ENCODE data around the gene HPCAL1. TPM values are rescaled to one million over a fixed set of nuclear protein-coding genes. Genes with fewer than 3 reads are reported as not detected.
A peak's percentile ranks its signal among the peaks of the same experiment; 100 is the strongest.

Gene HPCAL1
- total RNA-seq, 1 experiment from 2014 or later = 312 TPM

- no TSS peak for BruUV-seq (replicated peaks)
- no peaks in the 10 kb centered on the region for H3K9me2 ChIP-seq (replicated peaks; ENCODE audit: low read length)
- ATAC-seq (no peak), DNase-seq (no peak)
- no peak overlapping the region for H2AFZ ChIP-seq (ENCODE audit: low read length)
- H3K9me3 ChIP-seq (ENCODE audit: low read length) = no peaks in the 10 kb centered on the region
- no peaks in the 10 kb centered on the region for H4K20me1 ChIP-seq (ENCODE audit: low read length)
- peaks cover 77% of the 10 kb centered on the region for H3K4me1 ChIP-seq (ENCODE audit: insufficient read depth, low read length)
- H3K9ac ChIP-seq (ENCODE audit: low read length) = no peak overlapping the region
- peak overlapping the region; percentile 95 for H3K27ac ChIP-seq (ENCODE audit: low read length)
- H3K4me2 ChIP-seq (ENCODE audit: low read length) = no peak overlapping the region
- ChIA-PET POLR2A (ENCODE audit: unreplicated experiment) (no interaction called here), CTCF (no interaction called here)
- no peaks in the 10 kb centered on the region for H3K79me2 ChIP-seq (ENCODE audit: low read length)
- no peak overlapping the region for H3K4me3 ChIP-seq (ENCODE audit: low read length)
- no peaks in the 10 kb centered on the region for H3K36me3 ChIP-seq (ENCODE audit: low read depth, low read length)
- TF ChIP-seq CTCF (conservative IDR thresholded peaks at IDR 0.05; ENCODE audit: low read depth, low read length) (no peak), EZH2phosphoT487 (IDR thresholded peaks at IDR 0.05; ENCODE audit: borderline replicate concordance, low read length) (no peak), EZH2 (IDR thresholded peaks at IDR 0.05; ENCODE audit: low read length, unreplicated experiment) (no peak)
- H3F3A ChIP-seq (ENCODE audit: low read length, unreplicated experiment) = peaks cover 10% of the 10 kb centered on the region
- intact Hi-C loops (cut with micrococcal nuclease) = no loop called here
- no peaks in the 10 kb centered on the region for H3K27me3 ChIP-seq (ENCODE audit: low read length)
Measured at GRCh38 chr2:10287761-10288160, 14.9 kb upstream of the HPCAL1 start.

DNA sequence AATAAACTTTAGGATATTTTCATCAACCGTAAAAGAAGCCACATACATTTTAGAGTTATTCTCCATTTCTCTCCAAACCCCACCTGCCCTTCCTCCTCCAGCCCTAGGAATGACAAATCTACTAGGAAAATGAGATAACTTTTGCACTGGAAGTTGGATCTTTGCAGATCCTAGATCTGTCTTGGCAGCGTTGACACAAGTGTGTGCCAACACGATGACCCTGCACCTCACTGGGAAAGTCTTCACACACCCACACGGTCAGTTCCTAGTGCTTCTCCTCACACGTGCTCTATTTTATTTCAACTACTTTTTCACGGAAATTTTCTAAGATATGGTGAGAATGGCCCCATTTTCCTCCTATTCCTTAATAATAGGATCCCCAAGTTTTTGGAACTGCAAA is 14.1 kb upstream of the HPCAL1 start:
- TF ChIP-seq EZH2 (IDR thresholded peaks at IDR 0.05; ENCODE audit: low read length, unreplicated experiment) (no peak), EZH2phosphoT487 (IDR thresholded peaks at IDR 0.05; ENCODE audit: borderline replicate concordance, low read length) (no peak), CTCF (conservative IDR thresholded peaks at IDR 0.05; ENCODE audit: low read depth, low read length) (no peak)
- no peaks in the 10 kb centered on the region for H3K27me3 ChIP-seq (ENCODE audit: low read length)
- intact Hi-C loops (cut with micrococcal nuclease) = no loop called here
- ChIA-PET POLR2A (ENCODE audit: unreplicated experiment) (no interaction called here), CTCF (no interaction called here)
- no peak overlapping the region for H2AFZ ChIP-seq (ENCODE audit: low read length)
- H3K27ac ChIP-seq (ENCODE audit: low read length) = peak overlapping the region; percentile 89
- H3K9me2 ChIP-seq (replicated peaks; ENCODE audit: low read length) = no peaks in the 10 kb centered on the region
- no peak overlapping the region for H3K4me3 ChIP-seq (ENCODE audit: low read length)
- no peaks in the 10 kb centered on the region for H3K79me2 ChIP-seq (ENCODE audit: low read length)
- H3K9ac ChIP-seq (ENCODE audit: low read length) = peak overlapping the region; percentile 71
- no peaks in the 10 kb centered on the region for H4K20me1 ChIP-seq (ENCODE audit: low read length)
- peaks cover 71% of the 10 kb centered on the region for H3K4me1 ChIP-seq (ENCODE audit: insufficient read depth, low read length)
- H3F3A ChIP-seq (ENCODE audit: low read length, unreplicated experiment) = peaks cover 10% of the 10 kb centered on the region
- DNase-seq (no peak), ATAC-seq (no peak)
- no peaks in the 10 kb centered on the region for H3K9me3 ChIP-seq (ENCODE audit: low read length)
- H3K4me2 ChIP-seq (ENCODE audit: low read length) = peak overlapping the region; percentile 54; the same call in 1 of the 2 replicates
- BruUV-seq (replicated peaks) = no TSS peak
- H3K36me3 ChIP-seq (ENCODE audit: low read depth, low read length) = no peaks in the 10 kb centered on the region

DNA sequence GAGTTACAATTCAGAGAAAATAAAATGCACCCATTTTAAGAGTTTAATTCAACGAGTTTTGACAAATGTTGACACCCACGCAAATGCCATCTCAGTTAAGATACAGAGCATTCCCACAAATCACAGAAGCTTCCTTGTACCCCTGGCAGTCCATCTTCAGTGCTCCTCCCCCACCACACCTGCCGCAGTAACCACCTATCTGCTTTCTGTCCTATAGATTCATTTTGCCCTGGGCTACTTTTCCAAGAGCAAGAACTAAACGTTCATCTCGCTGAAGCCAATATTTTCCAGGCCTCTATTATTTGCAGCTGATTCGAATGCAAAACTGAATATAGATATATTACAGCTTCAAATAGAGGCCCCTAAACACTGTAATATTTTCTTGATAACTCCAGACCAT is 13.4 kb upstream of the HPCAL1 start:
- Histone ChIP-seq H3K79me2 (ENCODE audit: low read length) (no peaks in the 10 kb centered on the region), H3K4me3 (ENCODE audit: low read length) (no peak overlapping the region), H3K4me1 (ENCODE audit: insufficient read depth, low read length) (peaks cover 63% of the 10 kb centered on the region), H3F3A (ENCODE audit: low read length, unreplicated experiment) (peaks cover 10% of the 10 kb centered on the region), H3K4me2 (ENCODE audit: low read length) (peak overlapping the region; percentile 54), H4K20me1 (ENCODE audit: low read length) (no peaks in the 10 kb centered on the region), H3K36me3 (ENCODE audit: low read depth, low read length) (no peaks in the 10 kb centered on the region), H3K27ac (ENCODE audit: low read length) (peak overlapping the region; percentile 89), H3K9ac (ENCODE audit: low read length) (peak overlapping the region; percentile 71), H3K9me2 (replicated peaks; ENCODE audit: low read length) (no peaks in the 10 kb centered on the region), H2AFZ (ENCODE audit: low read length) (no peak overlapping the region), H3K27me3 (ENCODE audit: low read length) (no peaks in the 10 kb centered on the region), H3K9me3 (ENCODE audit: low read length) (no peaks in the 10 kb centered on the region; the same call in 1 of the 2 replicates)
- intact Hi-C loops (cut with micrococcal nuclease) = no loop called here
- POLR2A ChIA-PET (ENCODE audit: unreplicated experiment) = no interaction called here
- BruUV-seq (replicated peaks) = TSS peak; percentile 78
- DNase-seq (no peak), ATAC-seq (no peak)
- TF ChIP-seq CTCF (conservative IDR thresholded peaks at IDR 0.05; ENCODE audit: low read depth, low read length) (no peak), EZH2 (IDR thresholded peaks at IDR 0.05; ENCODE audit: low read length, unreplicated experiment) (no peak), EZH2phosphoT487 (IDR thresholded peaks at IDR 0.05; ENCODE audit: borderline replicate concordance, low read length) (no peak)
- CTCF ChIA-PET = interaction anchor here (1.0 to 1.2 kb wide), 2 partner anchors 12 to 119 kb away, joined by 3 to 13 read pairs; no protein-coding TSS in a partner anchor
